ENCODE results near the gene JTB. TPM values are rescaled to one million over a fixed set of nuclear protein-coding genes. Genes with fewer than 3 reads are reported as not detected.

JTB gene
- total RNA-seq, 6 experiments from 2014 or later = 99.3 to 128 (median 109) TPM

DNA sequence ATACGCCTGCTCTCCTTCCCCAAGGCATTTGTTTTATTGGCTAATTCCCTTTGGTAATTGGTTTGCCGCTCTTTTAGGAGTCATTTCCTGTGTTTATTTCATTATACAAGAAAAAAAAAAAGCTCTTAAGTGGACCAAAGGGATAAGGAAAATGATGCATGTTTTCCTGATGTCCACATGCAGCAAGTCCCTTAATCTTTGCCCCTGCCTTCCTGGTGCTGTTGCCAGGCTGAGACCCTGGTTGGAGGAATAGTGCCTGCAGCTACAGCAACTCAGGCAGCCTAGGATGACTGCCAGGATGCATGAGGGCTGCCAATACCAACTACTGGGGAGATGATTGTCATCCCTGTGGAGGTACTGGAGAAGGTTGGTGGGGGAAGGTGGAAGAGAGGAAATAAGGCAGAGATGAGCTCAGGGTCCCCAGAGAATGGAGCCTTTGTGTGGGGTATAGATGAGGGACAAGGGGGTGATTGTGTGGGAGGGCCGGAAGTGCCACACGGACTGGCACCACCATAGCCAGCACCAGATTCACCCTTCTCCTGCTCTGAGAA, 48.6 kb downstream of the JTB start:
- TF ChIP-seq, protein P1, sequence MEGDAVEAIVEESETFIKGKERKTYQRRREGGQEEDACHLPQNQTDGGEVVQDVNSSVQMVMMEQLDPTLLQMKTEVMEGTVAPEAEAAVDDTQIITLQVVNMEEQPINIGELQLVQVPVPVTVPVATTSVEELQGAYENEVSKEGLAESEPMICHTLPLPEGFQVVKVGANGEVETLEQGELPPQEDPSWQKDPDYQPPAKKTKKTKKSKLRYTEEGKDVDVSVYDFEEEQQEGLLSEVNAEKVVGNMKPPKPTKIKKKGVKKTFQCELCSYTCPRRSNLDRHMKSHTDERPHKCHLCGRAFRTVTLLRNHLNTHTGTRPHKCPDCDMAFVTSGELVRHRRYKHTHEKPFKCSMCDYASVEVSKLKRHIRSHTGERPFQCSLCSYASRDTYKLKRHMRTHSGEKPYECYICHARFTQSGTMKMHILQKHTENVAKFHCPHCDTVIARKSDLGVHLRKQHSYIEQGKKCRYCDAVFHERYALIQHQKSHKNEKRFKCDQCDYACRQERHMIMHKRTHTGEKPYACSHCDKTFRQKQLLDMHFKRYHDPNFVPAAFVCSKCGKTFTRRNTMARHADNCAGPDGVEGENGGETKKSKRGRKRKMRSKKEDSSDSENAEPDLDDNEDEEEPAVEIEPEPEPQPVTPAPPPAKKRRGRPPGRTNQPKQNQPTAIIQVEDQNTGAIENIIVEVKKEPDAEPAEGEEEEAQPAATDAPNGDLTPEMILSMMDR (IDR thresholded peaks at IDR 0.05) = no peak
- Mint-ChIP-seq H3K36me3 (ENCODE audit: low read depth) (no peaks in the 10 kb centered on the region; the same call in 1 of the 2 replicates), H3K27ac (peak overlapping the region; percentile 81), H3K4me1 (ENCODE audit: low read depth) (peaks cover 21% of the 10 kb centered on the region), H3K4me3 (no peak overlapping the region; the same call in 1 of the 2 replicates), H3K27me3 (ENCODE audit: insufficient read depth) (peaks cover 4% of the 10 kb centered on the region), H3K9me3 (no peaks in the 10 kb centered on the region)
- peak; percentile 37 for DNase-seq

DNA sequence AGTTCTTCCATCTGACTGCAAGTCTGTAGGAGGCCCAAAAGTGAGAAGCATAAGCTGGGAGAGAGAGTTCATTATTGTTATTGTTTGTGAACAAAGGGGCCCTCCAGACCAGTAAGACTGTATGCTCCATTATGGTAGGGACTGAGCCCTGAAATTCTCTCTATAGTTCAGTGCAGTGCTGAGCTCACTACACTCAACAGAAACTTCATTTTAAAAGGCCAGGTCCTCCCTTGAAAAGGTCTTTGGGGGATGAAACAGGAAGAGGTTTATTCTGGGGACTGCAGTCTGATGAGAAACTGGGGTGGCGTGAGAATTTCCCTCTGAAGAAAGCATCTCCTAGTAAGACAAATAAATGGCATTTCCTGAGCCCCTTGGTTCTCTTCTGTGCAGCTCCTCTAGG, 49.2 kb downstream of the JTB start:
- TF ChIP-seq, protein P1 (IDR thresholded peaks at IDR 0.05) = no peak
- Mint-ChIP-seq H3K36me3 (ENCODE audit: low read depth) (no peaks in the 10 kb centered on the region; the same call in 1 of the 2 replicates), H3K27ac (peak overlapping the region; percentile 81), H3K4me3 (no peak overlapping the region; the same call in 1 of the 2 replicates), H3K27me3 (ENCODE audit: insufficient read depth) (peaks cover 4% of the 10 kb centered on the region), H3K4me1 (ENCODE audit: low read depth) (peaks cover 26% of the 10 kb centered on the region), H3K9me3 (no peaks in the 10 kb centered on the region)
- no peak for DNase-seq

DNA sequence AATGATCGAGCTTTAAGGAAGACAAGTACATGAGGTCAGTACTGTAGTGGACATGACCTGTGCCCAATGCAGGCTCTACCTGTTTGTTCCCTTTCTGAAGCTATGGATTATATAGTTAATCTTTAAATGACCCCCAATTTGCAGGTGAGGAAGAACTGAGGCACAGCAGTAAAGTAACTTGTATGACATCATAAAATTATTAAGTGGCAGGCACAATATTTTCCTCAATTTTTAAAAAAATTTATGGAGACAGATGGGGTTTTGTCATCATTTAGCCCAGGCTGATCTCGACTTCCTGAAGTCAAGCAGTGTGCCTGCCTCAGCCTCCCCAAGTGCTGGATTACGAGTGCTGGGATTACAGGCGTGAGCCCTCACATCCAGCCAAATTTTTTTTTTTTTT, 51.1 kb downstream of the JTB start:
- TF ChIP-seq, protein P1 (IDR thresholded peaks at IDR 0.05) = no peak
- peaks cover 2% of the 10 kb centered on the region for H3K27me3 Mint-ChIP-seq (ENCODE audit: insufficient read depth)
- H3K36me3 Mint-ChIP-seq (ENCODE audit: low read depth) = no peaks in the 10 kb centered on the region; the same call in 1 of the 2 replicates
- peaks cover 30% of the 10 kb centered on the region for H3K4me1 Mint-ChIP-seq (ENCODE audit: low read depth)
- no peaks in the 10 kb centered on the region for H3K9me3 Mint-ChIP-seq
- DNase-seq = no peak
- H3K4me3 Mint-ChIP-seq = no peak overlapping the region
- no peak overlapping the region for H3K27ac Mint-ChIP-seq

Small RNAs within 50 kb of the gene (microRNA-seq; reads per million reads assigned to microRNA genes)
- gene MIR6737 = not detected

Other genes with a start within 250 kb of the JTB start
- 10 to 100 TPM; 33.6 to 43.8 (median 36.4) TPM for gene INTS3, start 249.6 kb downstream of the JTB start, total RNA-seq (2021; fragmentation: NEBNext Ultra II Directional; extraction: Animal tissue kit (Norgen Biotek cat#: 25700))
- gene SLC27A3, start 202.3 kb downstream of the JTB start, total RNA-seq (2021; fragmentation: NEBNext Ultra II Directional; extraction: Animal tissue kit (Norgen Biotek cat#: 25700)) = 1 to 10 TPM; 5.0 to 7.0 (median 6.1) TPM
- gene GATAD2B, start 54.7 kb downstream of the JTB start, total RNA-seq (2021; fragmentation: NEBNext Ultra II Directional; extraction: Animal tissue kit (Norgen Biotek cat#: 25700)) = 10 to 100 TPM; 29.3 to 40.9 (median 38.4) TPM
- 10 to 100 TPM; 20.5 to 26.6 (median 23.4) TPM for gene DENND4B, start 31.0 kb downstream of the JTB start, total RNA-seq (2021; fragmentation: NEBNext Ultra II Directional; extraction: Animal tissue kit (Norgen Biotek cat#: 25700))
- gene CRTC2, start 19.1 kb downstream of the JTB start, total RNA-seq (2021; fragmentation: NEBNext Ultra II Directional; extraction: Animal tissue kit (Norgen Biotek cat#: 25700)) = 10 to 100 TPM; 22.3 to 31.3 (median 29.1) TPM
- gene SLC39A1, start 14.1 kb downstream of the JTB start, total RNA-seq (2021; fragmentation: NEBNext Ultra II Directional; extraction: Animal tissue kit (Norgen Biotek cat#: 25700)) = 10 to 100 TPM; 88.8 to 95.7 (median 93.0) TPM
- 1 to 10 TPM; 3.6 to 4.6 (median 4.1) TPM for gene CREB3L4, start 9.8 kb downstream of the JTB start, total RNA-seq (2021; fragmentation: NEBNext Ultra II Directional; extraction: Animal tissue kit (Norgen Biotek cat#: 25700))
- gene RAB13, start 8.7 kb upstream of the JTB start, total RNA-seq (2021; fragmentation: NEBNext Ultra II Directional; extraction: Animal tissue kit (Norgen Biotek cat#: 25700)) = 100 to 1,000 TPM; 119 to 138 (median 128) TPM
- 1,000 to 10,000 TPM in 4 of 6 experiments, 100 to 1,000 TPM in 2; 954 to 1,562 (median 1,206) TPM for gene RPS27, start 13.1 kb upstream of the JTB start, total RNA-seq (2021; fragmentation: NEBNext Ultra II Directional; extraction: Animal tissue kit (Norgen Biotek cat#: 25700))
- not detected for gene NUP210L, start 177.4 kb upstream of the JTB start, total RNA-seq (2021; fragmentation: NEBNext Ultra II Directional; extraction: Animal tissue kit (Norgen Biotek cat#: 25700))
- 100 to 1,000 TPM; 503 to 809 (median 701) TPM for gene TPM3, start 214.4 kb upstream of the JTB start, total RNA-seq (2021; fragmentation: NEBNext Ultra II Directional; extraction: Animal tissue kit (Norgen Biotek cat#: 25700))
- not detected for gene CFAP141, start 228.7 kb upstream of the JTB start, total RNA-seq (2021; fragmentation: NEBNext Ultra II Directional; extraction: Animal tissue kit (Norgen Biotek cat#: 25700))
- gene UBAP2L, start 243.3 kb upstream of the JTB start, total RNA-seq (2021; fragmentation: NEBNext Ultra II Directional; extraction: Animal tissue kit (Norgen Biotek cat#: 25700)) = 100 to 1,000 TPM; 197 to 257 (median 227) TPM

All from HFFc6 (cell line).